Activated T-helper 1 cell treated with anti-CD3 and anti-CD28 coated beads, Interleukin-2, amount 50 U/mL, for 16 hours (primary cell): ENCODE data around the gene CHST2.

ENCODE experiments used
- DNase-seq, 2 donors: peaks; one replicate each; pipeline ENCODE4 v3.0.0-alpha.2; 2020; ENCODE audit warnings: low read depth in 1 of 2, low spot score in 1 of 2

Gene CHST2

GRCh38 chr3:143166376-143166775, 46.8 kb downstream of the CHST2 start:
- DNase-seq, result no peak

GRCh38 chr3:143167969-143168854, 48.6 kb downstream of the CHST2 start:
- DNase-seq, result no peak

GRCh38 chr3:143168855-143169192, 49.3 kb downstream of the CHST2 start:
- DNase-seq, result no peak

- no peak for DNase-seq
Measured at GRCh38 chr3:143170074-143170473, 50.5 kb downstream of the CHST2 start.

GRCh38 chr3:143170676-143171075, 51.1 kb downstream of the CHST2 start:
- DNase-seq, result no peak

- DNase-seq, result no peak
Measured at GRCh38 chr3:143171141-143171980, 51.8 kb downstream of the CHST2 start.

GRCh38 chr3:143172062-143172794, 52.7 kb downstream of the CHST2 start:
- no peak for DNase-seq

- no peak for DNase-seq
Measured at GRCh38 chr3:143172795-143173145, 53.2 kb downstream of the CHST2 start.

- no peak for DNase-seq
Measured at GRCh38 chr3:143173242-143173641, 53.7 kb downstream of the CHST2 start.
